ENCODE data around the gene NACA. TPM values are rescaled to one million over a fixed set of nuclear protein-coding genes. Genes with fewer than 3 reads are reported as not detected.

Gene NACA
- total and polyA plus RNA-seq, 2 of the 13 experiments (the other 11 are each of a cell fraction or from before 2014, with no cell fraction given) = 799 to 1,700 TPM

DNA sequence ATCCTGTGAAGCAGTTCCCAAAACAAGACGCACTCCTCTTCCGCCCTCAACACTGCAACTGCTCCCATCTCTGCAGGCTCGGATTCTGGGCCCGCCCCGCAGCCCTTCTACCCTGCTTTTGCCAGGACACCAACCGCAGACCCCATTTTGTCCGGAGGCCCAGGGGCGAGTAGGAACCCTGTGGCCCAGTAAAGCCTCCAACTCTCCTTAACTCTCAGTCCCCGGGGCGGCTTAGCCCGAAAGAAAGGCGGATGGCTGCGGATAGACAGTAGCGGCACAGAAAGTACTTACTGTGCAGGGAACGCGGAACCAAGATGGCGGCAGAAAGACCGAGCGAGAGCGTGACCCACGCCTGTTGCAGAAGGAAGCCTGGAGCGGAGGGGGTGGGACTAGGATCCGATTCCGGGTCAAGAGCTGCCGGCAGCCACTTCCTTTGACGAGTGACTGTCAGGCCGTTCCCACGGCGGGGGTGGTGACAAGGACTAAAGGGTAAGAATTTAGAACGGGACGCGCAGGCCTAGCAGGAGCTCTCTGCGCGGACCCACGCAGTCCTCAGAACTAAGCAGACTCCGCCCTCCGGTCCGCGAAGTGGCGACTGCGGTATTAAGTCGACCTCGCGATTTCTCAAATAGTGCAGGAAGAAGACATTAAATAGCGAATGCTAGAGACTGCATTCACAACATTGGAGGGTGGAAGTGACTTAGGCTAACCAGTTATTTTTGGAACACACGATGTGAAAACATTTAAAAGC is at the start of gene NACA (continued):
- TF ChIP-seq, protein P1, sequence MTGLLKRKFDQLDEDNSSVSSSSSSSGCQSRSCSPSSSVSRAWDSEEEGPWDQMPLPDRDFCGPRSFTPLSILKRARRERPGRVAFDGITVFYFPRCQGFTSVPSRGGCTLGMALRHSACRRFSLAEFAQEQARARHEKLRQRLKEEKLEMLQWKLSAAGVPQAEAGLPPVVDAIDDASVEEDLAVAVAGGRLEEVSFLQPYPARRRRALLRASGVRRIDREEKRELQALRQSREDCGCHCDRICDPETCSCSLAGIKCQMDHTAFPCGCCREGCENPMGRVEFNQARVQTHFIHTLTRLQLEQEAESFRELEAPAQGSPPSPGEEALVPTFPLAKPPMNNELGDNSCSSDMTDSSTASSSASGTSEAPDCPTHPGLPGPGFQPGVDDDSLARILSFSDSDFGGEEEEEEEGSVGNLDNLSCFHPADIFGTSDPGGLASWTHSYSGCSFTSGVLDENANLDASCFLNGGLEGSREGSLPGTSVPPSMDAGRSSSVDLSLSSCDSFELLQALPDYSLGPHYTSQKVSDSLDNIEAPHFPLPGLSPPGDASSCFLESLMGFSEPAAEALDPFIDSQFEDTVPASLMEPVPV (CRISPR knock-in tag; IDR thresholded peaks at IDR 0.05) = peak; percentile 88
- TF ChIP-seq, protein P2, sequence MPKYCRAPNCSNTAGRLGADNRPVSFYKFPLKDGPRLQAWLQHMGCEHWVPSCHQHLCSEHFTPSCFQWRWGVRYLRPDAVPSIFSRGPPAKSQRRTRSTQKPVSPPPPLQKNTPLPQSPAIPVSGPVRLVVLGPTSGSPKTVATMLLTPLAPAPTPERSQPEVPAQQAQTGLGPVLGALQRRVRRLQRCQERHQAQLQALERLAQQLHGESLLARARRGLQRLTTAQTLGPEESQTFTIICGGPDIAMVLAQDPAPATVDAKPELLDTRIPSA (CRISPR knock-in tag; IDR thresholded peaks at IDR 0.05; ENCODE audit: borderline replicate concordance) = no peak
- TF ChIP-seq SMAD3 (CRISPR knock-in tag; IDR thresholded peaks at IDR 0.05) (peak; percentile 65; the same call in 1 of the 2 replicates), ZFY (CRISPR knock-in tag; IDR thresholded peaks at IDR 0.05) (peak; percentile 89), ZNF350 (CRISPR knock-in tag; IDR thresholded peaks at IDR 0.05; ENCODE audit: borderline replicate concordance, low read depth) (peak; percentile 98), ZNF850 (CRISPR knock-in tag; conservative IDR thresholded peaks at IDR 0.05) (no peak), ZFX (CRISPR knock-in tag; IDR thresholded peaks at IDR 0.05; ENCODE audit: low read depth) (peak; percentile 94), SMAD9 (CRISPR knock-in tag; IDR thresholded peaks at IDR 0.05) (no peak), SATB2 (CRISPR knock-in tag; IDR thresholded peaks at IDR 0.05) (no peak), CENPT (CRISPR knock-in tag; IDR thresholded peaks at IDR 0.05; ENCODE audit: low read depth) (no peak), ZMAT3 (CRISPR knock-in tag; conservative IDR thresholded peaks at IDR 0.05) (peak; percentile 63; the same call in 1 of the 2 replicates), ARHGAP35 (CRISPR knock-in tag; IDR thresholded peaks at IDR 0.05; ENCODE audit: borderline replicate concordance) (peak; percentile 83), ZSCAN25 (CRISPR knock-in tag; IDR thresholded peaks at IDR 0.05) (peak; percentile 88), NR2F6 (IDR thresholded peaks at IDR 0.05) (0 out of 2 replicates have a peak, but pooled peaks have one; percentile 39), NR2F6 (CRISPR knock-in tag; IDR thresholded peaks at IDR 0.05) (peak; percentile 53; the same call in 1 of the 2 replicates), ETV6 (CRISPR knock-in tag; conservative IDR thresholded peaks at IDR 0.05) (peak; percentile 4; the same call in 1 of the 2 replicates)
- TF ChIP-seq, protein P3, sequence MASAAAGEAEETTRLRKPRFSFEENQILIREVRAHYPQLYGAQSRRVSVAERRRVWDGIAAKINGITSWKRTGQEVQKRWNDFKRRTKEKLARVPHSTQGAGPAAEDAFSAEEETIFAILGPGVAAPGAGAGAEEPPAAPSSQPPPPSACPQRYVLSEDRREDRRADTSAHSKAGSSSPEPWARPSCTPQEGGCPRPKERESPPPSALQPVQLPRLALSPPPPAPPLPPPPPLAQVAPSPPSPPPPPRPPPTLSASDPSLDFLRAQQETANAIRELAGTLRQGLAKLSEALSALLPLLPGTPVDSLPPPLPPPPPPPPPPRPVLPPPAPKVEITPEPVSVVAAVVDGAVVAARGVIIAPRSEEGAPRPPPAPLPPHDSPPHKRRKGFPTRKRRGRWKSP (CRISPR knock-in tag; IDR thresholded peaks at IDR 0.05) = peak; percentile 75
- TF ChIP-seq, protein P4, sequence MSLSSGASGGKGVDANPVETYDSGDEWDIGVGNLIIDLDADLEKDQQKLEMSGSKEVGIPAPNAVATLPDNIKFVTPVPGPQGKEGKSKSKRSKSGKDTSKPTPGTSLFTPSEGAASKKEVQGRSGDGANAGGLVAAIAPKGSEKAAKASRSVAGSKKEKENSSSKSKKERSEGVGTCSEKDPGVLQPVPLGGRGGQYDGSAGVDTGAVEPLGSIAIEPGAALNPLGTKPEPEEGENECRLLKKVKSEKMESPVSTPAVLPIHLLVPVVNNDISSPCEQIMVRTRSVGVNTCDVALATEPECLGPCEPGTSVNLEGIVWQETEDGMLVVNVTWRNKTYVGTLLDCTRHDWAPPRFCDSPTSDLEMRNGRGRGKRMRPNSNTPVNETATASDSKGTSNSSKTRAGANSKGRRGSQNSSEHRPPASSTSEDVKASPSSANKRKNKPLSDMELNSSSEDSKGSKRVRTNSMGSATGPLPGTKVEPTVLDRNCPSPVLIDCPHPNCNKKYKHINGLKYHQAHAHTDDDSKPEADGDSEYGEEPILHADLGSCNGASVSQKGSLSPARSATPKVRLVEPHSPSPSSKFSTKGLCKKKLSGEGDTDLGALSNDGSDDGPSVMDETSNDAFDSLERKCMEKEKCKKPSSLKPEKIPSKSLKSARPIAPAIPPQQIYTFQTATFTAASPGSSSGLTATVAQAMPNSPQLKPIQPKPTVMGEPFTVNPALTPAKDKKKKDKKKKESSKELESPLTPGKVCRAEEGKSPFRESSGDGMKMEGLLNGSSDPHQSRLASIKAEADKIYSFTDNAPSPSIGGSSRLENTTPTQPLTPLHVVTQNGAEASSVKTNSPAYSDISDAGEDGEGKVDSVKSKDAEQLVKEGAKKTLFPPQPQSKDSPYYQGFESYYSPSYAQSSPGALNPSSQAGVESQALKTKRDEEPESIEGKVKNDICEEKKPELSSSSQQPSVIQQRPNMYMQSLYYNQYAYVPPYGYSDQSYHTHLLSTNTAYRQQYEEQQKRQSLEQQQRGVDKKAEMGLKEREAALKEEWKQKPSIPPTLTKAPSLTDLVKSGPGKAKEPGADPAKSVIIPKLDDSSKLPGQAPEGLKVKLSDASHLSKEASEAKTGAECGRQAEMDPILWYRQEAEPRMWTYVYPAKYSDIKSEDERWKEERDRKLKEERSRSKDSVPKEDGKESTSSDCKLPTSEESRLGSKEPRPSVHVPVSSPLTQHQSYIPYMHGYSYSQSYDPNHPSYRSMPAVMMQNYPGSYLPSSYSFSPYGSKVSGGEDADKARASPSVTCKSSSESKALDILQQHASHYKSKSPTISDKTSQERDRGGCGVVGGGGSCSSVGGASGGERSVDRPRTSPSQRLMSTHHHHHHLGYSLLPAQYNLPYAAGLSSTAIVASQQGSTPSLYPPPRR (CRISPR knock-in tag; IDR thresholded peaks at IDR 0.05; ENCODE audit: borderline replicate concordance) = 0 out of 2 replicates have a peak, but pooled peaks have one; percentile 62
- TF ChIP-seq, protein P5, sequence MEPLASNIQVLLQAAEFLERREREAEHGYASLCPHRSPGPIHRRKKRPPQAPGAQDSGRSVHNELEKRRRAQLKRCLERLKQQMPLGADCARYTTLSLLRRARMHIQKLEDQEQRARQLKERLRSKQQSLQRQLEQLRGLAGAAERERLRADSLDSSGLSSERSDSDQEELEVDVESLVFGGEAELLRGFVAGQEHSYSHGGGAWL (CRISPR knock-in tag; IDR thresholded peaks at IDR 0.05) = peak; percentile 63
